Heart left ventricle (tissue), 13 donors: Measurements from ENCODE around the gene DCLK1.

ENCODE experiments used
- POLR2A ChIP-seq, 2 donors: fragments of 450-650 bp; IDR thresholded peaks; one replicate each; pipeline ENCODE4 v1.6.1; 2017; ENCODE audit warnings: antibody characterized with exemption in 2 of 2, mild to moderate bottlenecking in 2 of 2, moderate library complexity in 2 of 2
- TF ChIP-seq, protein P1 (sequence below), 12 donors: fragments of 200-600 bp; sonication (generic) in 4 of 12; IDR thresholded peaks; one replicate each; pipeline versions ENCODE4 v1.5.0 to v1.8.0; 2018 to 2022; ENCODE audit warnings: antibody characterized with exemption in 12 of 12, mild to moderate bottlenecking in 5 of 12
- donor health status: ischemic (EF 13 %, LVEDD 7.1; RV severe dilation, severe dysfunction).
- donor health status: DM: no; HTN: yes; CAD: no.
- donor health status: DM: no; HTN: no; CAD: no.
- donor health status: ischemic (EF 25% LVEDD 6.9; RV normal size, moderate dysfunction).
- donor health status: ischemic (EF 25% LVEDD 5.7; RV mildly dilated, moderate dysfunction).
- donor health status: ischemic (EF 35%, LVEDD 5.7; RV mildly dilated, moderate dysfunction).
- donor health status: nonischemic (EF 11% LVEDD 7.7; RV severe dilation, severe dysfunction).
- donor health status: DM: yes; HTN: yes; CAD: no.
- donor health status: PGD.
- donor health status: ischemic (EF 29% LVEDD 5.4; RV normal size, mild dysfunction).
- donor health status: nonischemic (EF 23%, LVEDD 6.1; RV moderate dilation, normal function).

DNA sequence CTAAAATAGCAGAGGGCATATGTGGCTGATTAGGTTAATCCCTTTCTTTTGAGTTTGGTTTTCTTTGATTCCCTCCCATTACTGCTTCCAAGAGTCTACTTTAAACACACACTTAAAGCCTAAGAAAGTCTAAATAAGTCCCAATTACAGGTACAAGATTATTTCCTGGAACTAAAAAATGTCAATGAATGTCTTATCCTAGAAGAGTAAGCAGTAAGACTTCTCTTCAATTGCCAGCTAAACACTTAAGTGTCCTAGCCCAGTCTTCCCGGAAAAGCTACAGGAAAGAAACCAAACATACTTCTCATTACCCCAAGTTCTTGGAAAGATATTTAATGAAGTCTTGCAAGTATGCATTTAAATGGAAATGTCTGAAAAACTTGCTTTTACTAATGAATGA, 233.1 kb downstream of the DCLK1 start:
- TF ChIP-seq, protein P1, sequence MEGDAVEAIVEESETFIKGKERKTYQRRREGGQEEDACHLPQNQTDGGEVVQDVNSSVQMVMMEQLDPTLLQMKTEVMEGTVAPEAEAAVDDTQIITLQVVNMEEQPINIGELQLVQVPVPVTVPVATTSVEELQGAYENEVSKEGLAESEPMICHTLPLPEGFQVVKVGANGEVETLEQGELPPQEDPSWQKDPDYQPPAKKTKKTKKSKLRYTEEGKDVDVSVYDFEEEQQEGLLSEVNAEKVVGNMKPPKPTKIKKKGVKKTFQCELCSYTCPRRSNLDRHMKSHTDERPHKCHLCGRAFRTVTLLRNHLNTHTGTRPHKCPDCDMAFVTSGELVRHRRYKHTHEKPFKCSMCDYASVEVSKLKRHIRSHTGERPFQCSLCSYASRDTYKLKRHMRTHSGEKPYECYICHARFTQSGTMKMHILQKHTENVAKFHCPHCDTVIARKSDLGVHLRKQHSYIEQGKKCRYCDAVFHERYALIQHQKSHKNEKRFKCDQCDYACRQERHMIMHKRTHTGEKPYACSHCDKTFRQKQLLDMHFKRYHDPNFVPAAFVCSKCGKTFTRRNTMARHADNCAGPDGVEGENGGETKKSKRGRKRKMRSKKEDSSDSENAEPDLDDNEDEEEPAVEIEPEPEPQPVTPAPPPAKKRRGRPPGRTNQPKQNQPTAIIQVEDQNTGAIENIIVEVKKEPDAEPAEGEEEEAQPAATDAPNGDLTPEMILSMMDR (IDR thresholded peaks at IDR 0.05), result no peak
- TF ChIP-seq POLR2A (IDR thresholded peaks at IDR 0.05), result no peak
